SK-N-SH (cell line): ENCODE measurements around the gene CLIC4. TPM values are rescaled to one million over a fixed set of nuclear protein-coding genes. Genes with fewer than 3 reads are reported as not detected.
A peak's percentile ranks its signal among the peaks of the same experiment; 100 is the strongest.

Experiments used
- CTCF ChIA-PET: fragments of 300-600, 350-600 bp; formaldehyde crosslinking; extraction: SDS; loops from one replicate; lab custom pipeline; 2021; lab: Yijun Ruan, JAX
- POLR2A ChIA-PET: fragments of 350-600 bp; sonication (Branson Sonifier 250); formaldehyde crosslinking; extraction: SDS; loops from one replicate; lab custom pipeline; 2020; ENCODE audit warnings: antibody characterized with exemption, inconsistent platforms; lab: Yijun Ruan, JAX
- DNase-seq: peaks from one replicate; pipeline ENCODE4 v3.0.0; 2012
- H2AFZ ChIP-seq: fragments of 200-600 bp; sonication (generic); 2 replicates; pipeline ENCODE4 v1.8.1; 2016; ENCODE audit warnings: antibody characterized with exemption, mild to moderate bottlenecking, low read depth
- H3F3A ChIP-seq: fragments of 200-600 bp; sonication (generic); replicated peaks from 2 replicates; pipeline ENCODE3; 2016; ENCODE audit warnings: antibody characterized with exemption, mild to moderate bottlenecking; ENCODE audit not compliant: insufficient read depth
- H3K27ac ChIP-seq, 2 experiments: fragments of 200-500 bp in 1 of 2; fragments of 200-600 bp in 1 of 2; sonication (Bioruptor generic) in 1 of 2; sonication (generic), shearing (Covaris generic) in 1 of 2; 2 replicates each; pipeline versions ENCODE4 v1.5.1 to v1.6.1; 2014 to 2016; ENCODE audit warnings: low read depth in 2 of 2, inconsistent platforms in 1 of 2, low read length in 1 of 2, mild to moderate bottlenecking in 1 of 2, mixed read lengths in 1 of 2
- H3K27me3 ChIP-seq: fragments of 200-600 bp; sonication (generic), shearing (Covaris generic); 2 replicates; pipeline ENCODE4 v1.6.1; 2016; ENCODE audit warnings: mixed run types; ENCODE audit not compliant: insufficient read depth
- H3K36me3 ChIP-seq, 2 experiments: fragments of 200-500 bp in 1 of 2; fragments of 200-600 bp in 1 of 2; sonication (Bioruptor generic) in 1 of 2; sonication (generic) in 1 of 2; replicated peaks in 1 of 2; 2 replicates each; pipeline versions ENCODE3 to v1.5.1; 2014 to 2016; ENCODE audit warnings: low read length in 1 of 2, mild to moderate bottlenecking in 1 of 2; ENCODE audit not compliant: insufficient read depth in 2 of 2, control insufficient read depth in 1 of 2
- H3K4me1 ChIP-seq, 2 experiments: fragments of 200-500 bp in 1 of 2; fragments of 200-600 bp in 1 of 2; sonication (Bioruptor generic) in 1 of 2; sonication (generic), shearing (Covaris generic) in 1 of 2; 2 replicates each; pipeline versions ENCODE4 v1.5.1 to v1.6.1; 2014 to 2016; ENCODE audit warnings: low read depth in 1 of 2, low read length in 1 of 2, mixed run types in 1 of 2; ENCODE audit not compliant: insufficient read depth in 2 of 2, control insufficient read depth in 1 of 2
- H3K4me2 ChIP-seq: fragments of 200-600 bp; sonication (generic), shearing (Covaris generic); 2 replicates; pipeline ENCODE4 v1.6.1; 2017; ENCODE audit warnings: mixed run types
- H3K4me3 ChIP-seq, 2 experiments: fragments of 200-500 bp in 1 of 2; fragments of 200-600 bp in 1 of 2; sonication (Bioruptor generic) in 1 of 2; sonication (generic), shearing (Covaris generic) in 1 of 2; 2 replicates each; pipeline versions ENCODE4 v1.5.1 to v1.8.1; 2014 to 2016; ENCODE audit warnings: low read depth in 2 of 2, inconsistent platforms in 1 of 2, low read length in 1 of 2, mild to moderate bottlenecking in 1 of 2, mixed read lengths in 1 of 2, moderate library complexity in 1 of 2
- H3K79me2 ChIP-seq: fragments of 200-600 bp; sonication (generic); 2 replicates; pipeline ENCODE4 v1.8.1; 2017; ENCODE audit warnings: mild to moderate bottlenecking; ENCODE audit not compliant: insufficient read depth
- H3K9ac ChIP-seq: fragments of 200-600 bp; sonication (generic); 2 replicates; pipeline ENCODE4 v1.6.1; 2017; ENCODE audit warnings: mixed run types
- H3K9me2 ChIP-seq: fragments of 200-600 bp; sonication (generic); 2 replicates; pipeline ENCODE4 v1.6.1; 2017; ENCODE audit warnings: mixed run types
- H3K9me3 ChIP-seq: fragments of 200-600 bp; sonication (generic); 2 replicates; pipeline ENCODE4 v1.6.1; 2017; ENCODE audit warnings: mixed run types, mild to moderate bottlenecking, moderate library complexity
- H4K20me1 ChIP-seq: fragments of 200-600 bp; sonication (generic); 2 replicates; pipeline ENCODE4 v1.6.1; 2017; ENCODE audit warnings: mild to moderate bottlenecking, mixed run types; ENCODE audit not compliant: insufficient read depth
- FOXJ3 ChIP-seq: sonication (generic); formaldehyde crosslinking; IDR thresholded peaks from 2 replicates; pipeline ENCODE4 v1.5.1; 2020; ENCODE audit warnings: mild to moderate bottlenecking, missing genetic modification reagents
- FOXM1 ChIP-seq: IDR thresholded peaks from 2 replicates; pipeline ENCODE4 v1.4.0; 2012; ENCODE audit warnings: low read depth, mild to moderate bottlenecking
- IRF3 ChIP-seq: fragments of 150-350 bp; IDR thresholded peaks from 2 replicates; pipeline ENCODE4 v1.6.1; 2016; ENCODE audit warnings: mild to moderate bottlenecking, low read depth, low read length
- JUND ChIP-seq: IDR thresholded peaks from 2 replicates; pipeline ENCODE4 v1.4.0; 2012
- MEF2A ChIP-seq: IDR thresholded peaks from 2 replicates; pipeline ENCODE4 v1.4.0; 2012; ENCODE audit warnings: low read depth, borderline replicate concordance
- MXI1 ChIP-seq: IDR thresholded peaks from 2 replicates; pipeline ENCODE4 v1.6.1; 2012; ENCODE audit warnings: mild to moderate bottlenecking, low read depth, low read length, improper control_type of control experiment
- NFIC ChIP-seq: IDR thresholded peaks from 2 replicates; pipeline ENCODE4 v1.4.0; 2012; ENCODE audit warnings: borderline replicate concordance
- POLR2AphosphoS5 ChIP-seq: IDR thresholded peaks from 2 replicates; pipeline ENCODE4 v1.6.1; 2012; ENCODE audit warnings: low read depth, low read length
- RCOR1 ChIP-seq: fragments of 150-350 bp; IDR thresholded peaks from 2 replicates; pipeline ENCODE4 v1.6.1; 2017; ENCODE audit warnings: antibody characterized with exemption, low read length
- REST ChIP-seq: IDR thresholded peaks from 2 replicates; pipeline ENCODE4 v1.6.1; 2012; ENCODE audit warnings: mild to moderate bottlenecking, low read depth, low read length, moderate library complexity
- RFX5 ChIP-seq: IDR thresholded peaks from 2 replicates; pipeline ENCODE4 v1.6.1; 2012; ENCODE audit warnings: mild to moderate bottlenecking, improper control_type of control experiment, low read length
- SIN3A ChIP-seq: IDR thresholded peaks from 2 replicates; pipeline ENCODE4 v1.6.1; 2012; ENCODE audit warnings: low read depth, mild to moderate bottlenecking, low read length, moderate library complexity, borderline replicate concordance
- TAF1 ChIP-seq: IDR thresholded peaks from 2 replicates; pipeline ENCODE4 v1.6.1; 2012; ENCODE audit warnings: low read depth, mild to moderate bottlenecking, low read length, moderate library complexity, borderline replicate concordance
- TCF12 ChIP-seq: IDR thresholded peaks from 2 replicates; pipeline ENCODE4 v1.4.0; 2012
- WGBS: methylation state at CpG from one replicate; pipeline ENCODE4 v1.1.6; 2017; ENCODE audit warnings: low lambda C conversion rate; 5-methylcytosine and 5-hydroxymethylcytosine counted together
- polyA plus RNA-seq, 3 experiments: library from polyadenylated mRNA; depleted of rRNA; stranded (reverse); fragments of >200 nt; gene quantifications; 2 replicates each; pipeline ENCODE4 v1.2.3, GENCODE V29; 2012
- TF ChIP-seq, protein P1 (sequence below): IDR thresholded peaks from 2 replicates; pipeline ENCODE4 v1.4.0; 2012; ENCODE audit warnings: low read depth, borderline replicate concordance
- TF ChIP-seq, protein P2 (sequence below): fragments of 200-600 bp; sonication (generic); IDR thresholded peaks from 2 replicates; pipeline ENCODE4 v1.6.1; 2017; ENCODE audit warnings: antibody characterized with exemption, mild to moderate bottlenecking, moderate library complexity
- TF ChIP-seq, protein P3 (sequence below): IDR thresholded peaks from 2 replicates; pipeline ENCODE4; 2012
- TF ChIP-seq, protein P4 (sequence below): fragments of 150-350 bp; IDR thresholded peaks from 2 replicates; pipeline ENCODE4 v1.6.1; 2017; ENCODE audit warnings: antibody characterized with exemption, low read length, low read depth, borderline replicate concordance
- TF ChIP-seq, protein P5 (sequence below): IDR thresholded peaks from 2 replicates; pipeline ENCODE4 v1.4.0; 2012; ENCODE audit warnings: low read depth, borderline replicate concordance

Gene CLIC4
- polyA plus RNA-seq, 1 of the 3 experiments (the other 2 are of a cell fraction), result 66.4 TPM

DNA sequence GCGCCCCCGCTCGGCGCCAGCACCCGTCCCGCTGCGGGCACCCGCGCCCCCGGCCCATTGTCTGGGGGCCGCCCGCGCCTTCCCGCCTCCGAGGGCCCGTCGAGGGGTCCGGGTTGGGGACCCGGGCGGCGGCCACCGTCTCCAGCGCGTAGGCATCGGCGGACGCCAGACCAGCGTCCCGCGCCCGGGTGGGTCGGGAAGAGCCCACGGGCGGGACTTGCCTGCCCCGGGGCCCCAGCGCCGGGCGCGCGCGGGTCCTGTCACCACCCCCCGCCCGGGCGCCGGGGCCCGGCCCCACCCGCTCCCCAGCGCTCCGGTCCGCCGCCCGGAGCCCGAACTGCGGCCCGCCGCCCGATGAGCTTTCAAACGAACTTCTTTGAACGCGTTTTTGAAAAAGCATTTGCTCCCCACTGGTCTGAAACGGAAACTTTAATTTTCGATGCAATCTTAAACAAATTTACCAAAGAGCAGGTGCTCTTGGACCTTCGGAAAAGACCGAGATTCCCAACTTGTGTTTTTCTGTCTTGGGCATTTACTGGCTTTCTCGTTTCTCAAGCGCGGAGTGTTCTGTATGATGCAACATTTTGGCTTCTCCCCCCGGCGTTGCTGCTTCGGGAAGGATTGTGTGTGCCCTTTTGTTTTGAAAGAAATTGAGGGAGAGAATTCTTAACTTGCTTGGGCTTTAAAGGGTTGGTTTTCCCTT lies 615 bp downstream of the CLIC4 start:
- Histone ChIP-seq H3K27ac (peak overlapping the region; percentile 74 to 85), H3K27me3 (no peaks in the 10 kb centered on the region), H3K9me2 (no peaks in the 10 kb centered on the region), H3K9me3 (no peaks in the 10 kb centered on the region), H3F3A (peaks cover 19% of the 10 kb centered on the region), H3K4me1 (peaks cover 10 to 21% of the 10 kb centered on the region in 2 experiments; a peak in 2 of 4 replicates), H2AFZ (no peak overlapping the region), H3K79me2 (peaks cover 56% of the 10 kb centered on the region), H4K20me1 (peaks cover 36% of the 10 kb centered on the region), H3K4me2 (peak overlapping the region; percentile 70), H3K4me3 (peak overlapping the region; percentile 70 to 88), H3K36me3 (peaks cover 0 to 6% of the 10 kb centered on the region in 2 experiments), H3K9ac (peak overlapping the region; percentile 92)
- ChIA-PET POLR2A (interaction anchor here (0.5 to 2.4 kb wide), 5 partner anchors 10 to 89 kb away, joined by 3 to 14 read pairs (median 3); no protein-coding TSS in a partner anchor), CTCF (interaction anchor here (0.8 to 3.4 kb wide), 10 partner anchors 10 to 90 kb away, joined by 3 to 31 read pairs (median 6); no protein-coding TSS in a partner anchor)
- WGBS, result under 1% methylated on average over 18 of the region's 70 CpGs
- peak; percentile 75 for DNase-seq
- no peak for TF ChIP-seq RFX5
- TF ChIP-seq REST, result no peak
- 0 out of 2 replicates have a peak, but pooled peaks have one; percentile 23 for TF ChIP-seq TAF1
- no peak for TF ChIP-seq FOXJ3 (CRISPR knock-in tag)
- TF ChIP-seq MXI1, result peak; percentile 47; the same call in 1 of the 2 replicates
- TF ChIP-seq, protein P1, sequence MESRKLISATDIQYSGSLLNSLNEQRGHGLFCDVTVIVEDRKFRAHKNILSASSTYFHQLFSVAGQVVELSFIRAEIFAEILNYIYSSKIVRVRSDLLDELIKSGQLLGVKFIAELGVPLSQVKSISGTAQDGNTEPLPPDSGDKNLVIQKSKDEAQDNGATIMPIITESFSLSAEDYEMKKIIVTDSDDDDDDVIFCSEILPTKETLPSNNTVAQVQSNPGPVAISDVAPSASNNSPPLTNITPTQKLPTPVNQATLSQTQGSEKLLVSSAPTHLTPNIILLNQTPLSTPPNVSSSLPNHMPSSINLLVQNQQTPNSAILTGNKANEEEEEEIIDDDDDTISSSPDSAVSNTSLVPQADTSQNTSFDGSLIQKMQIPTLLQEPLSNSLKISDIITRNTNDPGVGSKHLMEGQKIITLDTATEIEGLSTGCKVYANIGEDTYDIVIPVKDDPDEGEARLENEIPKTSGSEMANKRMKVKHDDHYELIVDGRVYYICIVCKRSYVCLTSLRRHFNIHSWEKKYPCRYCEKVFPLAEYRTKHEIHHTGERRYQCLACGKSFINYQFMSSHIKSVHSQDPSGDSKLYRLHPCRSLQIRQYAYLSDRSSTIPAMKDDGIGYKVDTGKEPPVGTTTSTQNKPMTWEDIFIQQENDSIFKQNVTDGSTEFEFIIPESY, result no peak
- no peak for TF ChIP-seq MEF2A
- TF ChIP-seq JUND, result no peak
- no peak for TF ChIP-seq RCOR1
- TF ChIP-seq TCF12, result no peak
- TF ChIP-seq, protein P2, sequence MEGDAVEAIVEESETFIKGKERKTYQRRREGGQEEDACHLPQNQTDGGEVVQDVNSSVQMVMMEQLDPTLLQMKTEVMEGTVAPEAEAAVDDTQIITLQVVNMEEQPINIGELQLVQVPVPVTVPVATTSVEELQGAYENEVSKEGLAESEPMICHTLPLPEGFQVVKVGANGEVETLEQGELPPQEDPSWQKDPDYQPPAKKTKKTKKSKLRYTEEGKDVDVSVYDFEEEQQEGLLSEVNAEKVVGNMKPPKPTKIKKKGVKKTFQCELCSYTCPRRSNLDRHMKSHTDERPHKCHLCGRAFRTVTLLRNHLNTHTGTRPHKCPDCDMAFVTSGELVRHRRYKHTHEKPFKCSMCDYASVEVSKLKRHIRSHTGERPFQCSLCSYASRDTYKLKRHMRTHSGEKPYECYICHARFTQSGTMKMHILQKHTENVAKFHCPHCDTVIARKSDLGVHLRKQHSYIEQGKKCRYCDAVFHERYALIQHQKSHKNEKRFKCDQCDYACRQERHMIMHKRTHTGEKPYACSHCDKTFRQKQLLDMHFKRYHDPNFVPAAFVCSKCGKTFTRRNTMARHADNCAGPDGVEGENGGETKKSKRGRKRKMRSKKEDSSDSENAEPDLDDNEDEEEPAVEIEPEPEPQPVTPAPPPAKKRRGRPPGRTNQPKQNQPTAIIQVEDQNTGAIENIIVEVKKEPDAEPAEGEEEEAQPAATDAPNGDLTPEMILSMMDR, result no peak
- TF ChIP-seq, protein P3, sequence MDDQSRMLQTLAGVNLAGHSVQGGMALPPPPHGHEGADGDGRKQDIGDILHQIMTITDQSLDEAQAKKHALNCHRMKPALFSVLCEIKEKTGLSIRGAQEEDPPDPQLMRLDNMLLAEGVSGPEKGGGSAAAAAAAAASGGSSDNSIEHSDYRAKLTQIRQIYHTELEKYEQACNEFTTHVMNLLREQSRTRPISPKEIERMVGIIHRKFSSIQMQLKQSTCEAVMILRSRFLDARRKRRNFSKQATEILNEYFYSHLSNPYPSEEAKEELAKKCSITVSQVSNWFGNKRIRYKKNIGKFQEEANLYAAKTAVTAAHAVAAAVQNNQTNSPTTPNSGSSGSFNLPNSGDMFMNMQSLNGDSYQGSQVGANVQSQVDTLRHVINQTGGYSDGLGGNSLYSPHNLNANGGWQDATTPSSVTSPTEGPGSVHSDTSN, result no peak
- no peak for TF ChIP-seq IRF3
- TF ChIP-seq FOXM1, result no peak
- TF ChIP-seq SIN3A, result peak; percentile 62; the same call in 1 of the 2 replicates
- TF ChIP-seq, protein P4, sequence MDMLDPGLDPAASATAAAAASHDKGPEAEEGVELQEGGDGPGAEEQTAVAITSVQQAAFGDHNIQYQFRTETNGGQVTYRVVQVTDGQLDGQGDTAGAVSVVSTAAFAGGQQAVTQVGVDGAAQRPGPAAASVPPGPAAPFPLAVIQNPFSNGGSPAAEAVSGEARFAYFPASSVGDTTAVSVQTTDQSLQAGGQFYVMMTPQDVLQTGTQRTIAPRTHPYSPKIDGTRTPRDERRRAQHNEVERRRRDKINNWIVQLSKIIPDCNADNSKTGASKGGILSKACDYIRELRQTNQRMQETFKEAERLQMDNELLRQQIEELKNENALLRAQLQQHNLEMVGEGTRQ, result no peak
- TF ChIP-seq NFIC, result no peak
- TF ChIP-seq, protein P5, sequence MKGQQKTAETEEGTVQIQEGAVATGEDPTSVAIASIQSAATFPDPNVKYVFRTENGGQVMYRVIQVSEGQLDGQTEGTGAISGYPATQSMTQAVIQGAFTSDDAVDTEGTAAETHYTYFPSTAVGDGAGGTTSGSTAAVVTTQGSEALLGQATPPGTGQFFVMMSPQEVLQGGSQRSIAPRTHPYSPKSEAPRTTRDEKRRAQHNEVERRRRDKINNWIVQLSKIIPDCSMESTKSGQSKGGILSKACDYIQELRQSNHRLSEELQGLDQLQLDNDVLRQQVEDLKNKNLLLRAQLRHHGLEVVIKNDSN, result no peak
- TF ChIP-seq POLR2AphosphoS5, result no peak; the same call in 1 of the 2 replicates
